HG03280 (cell line): Measurements from ENCODE around the gene LRRC28.

ENCODE experiments used
- ATAC-seq: cut with Tn5 transposase; IDR thresholded peaks from one replicate; pipeline ENCODE4 v1.9.1; 2021; ENCODE audit warnings: mild to moderate bottlenecking, moderate library complexity; ENCODE audit not compliant: unreplicated experiment

LRRC28 gene

GRCh38 chr15:99433757-99434450, 182.6 kb downstream of the LRRC28 start:
- ATAC-seq, result no peak

DNA sequence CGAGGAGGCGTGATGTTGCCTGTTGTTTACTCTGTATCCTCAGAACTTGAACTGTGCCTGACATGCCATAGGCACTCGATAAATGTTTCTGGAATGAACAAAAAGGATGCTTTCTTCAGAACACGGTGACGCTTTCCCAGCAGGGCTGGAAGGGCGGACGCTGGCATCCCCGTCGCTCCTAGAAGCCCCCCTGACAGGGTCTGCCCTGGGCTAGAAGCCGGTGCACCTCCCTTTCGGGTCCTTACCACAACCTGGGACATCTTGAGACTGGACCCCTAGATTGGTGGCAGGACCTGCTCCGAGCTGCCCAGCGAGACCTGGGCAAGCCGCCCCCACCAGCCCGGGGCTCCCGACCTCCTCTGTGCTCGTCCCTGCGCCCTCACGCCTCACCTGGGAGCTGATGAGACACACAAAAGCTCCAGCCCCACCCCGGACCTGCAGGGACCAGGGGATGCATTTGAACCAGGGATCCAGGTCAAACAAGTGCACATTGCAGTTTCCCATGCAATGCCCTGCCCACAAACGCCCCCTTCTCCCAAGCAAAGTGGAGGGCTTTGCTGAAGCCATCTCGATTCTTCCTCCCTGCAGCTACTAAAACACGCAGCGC, 183.3 kb downstream of the LRRC28 start:
- ATAC-seq, result no peak

DNA sequence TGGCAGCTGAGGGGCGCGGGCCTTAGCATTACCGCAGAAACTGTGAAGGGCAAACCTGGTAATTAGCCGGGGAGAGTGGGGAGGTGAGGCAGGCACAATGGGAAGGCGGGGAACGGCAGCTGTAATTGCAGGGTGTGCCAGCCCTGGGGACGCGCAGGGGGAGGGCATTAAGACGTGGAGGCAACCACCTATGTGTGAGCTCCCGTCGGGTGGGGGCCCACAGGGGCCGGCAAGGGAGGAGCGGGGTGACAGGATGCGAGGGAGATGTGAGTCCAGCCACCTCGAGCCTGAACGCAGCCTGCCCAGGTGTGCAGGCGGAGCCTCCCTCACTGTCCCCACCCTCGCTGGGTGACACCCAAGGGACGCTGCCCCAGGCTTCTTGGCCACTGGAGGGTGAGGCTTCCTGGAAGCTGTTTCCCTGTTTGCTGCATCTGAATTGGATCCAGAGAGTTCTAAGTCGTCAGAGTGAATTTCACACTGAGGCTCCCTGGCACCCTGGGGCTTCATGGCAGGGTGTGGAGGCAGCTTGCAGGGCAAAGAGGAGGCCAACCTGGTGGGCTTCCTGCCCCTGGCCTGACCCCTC, 183.9 kb downstream of the LRRC28 start:
- ATAC-seq, result no peak

- ATAC-seq, result no peak
Observed at GRCh38 chr15:99435877-99436541, 184.7 kb downstream of the LRRC28 start.

DNA sequence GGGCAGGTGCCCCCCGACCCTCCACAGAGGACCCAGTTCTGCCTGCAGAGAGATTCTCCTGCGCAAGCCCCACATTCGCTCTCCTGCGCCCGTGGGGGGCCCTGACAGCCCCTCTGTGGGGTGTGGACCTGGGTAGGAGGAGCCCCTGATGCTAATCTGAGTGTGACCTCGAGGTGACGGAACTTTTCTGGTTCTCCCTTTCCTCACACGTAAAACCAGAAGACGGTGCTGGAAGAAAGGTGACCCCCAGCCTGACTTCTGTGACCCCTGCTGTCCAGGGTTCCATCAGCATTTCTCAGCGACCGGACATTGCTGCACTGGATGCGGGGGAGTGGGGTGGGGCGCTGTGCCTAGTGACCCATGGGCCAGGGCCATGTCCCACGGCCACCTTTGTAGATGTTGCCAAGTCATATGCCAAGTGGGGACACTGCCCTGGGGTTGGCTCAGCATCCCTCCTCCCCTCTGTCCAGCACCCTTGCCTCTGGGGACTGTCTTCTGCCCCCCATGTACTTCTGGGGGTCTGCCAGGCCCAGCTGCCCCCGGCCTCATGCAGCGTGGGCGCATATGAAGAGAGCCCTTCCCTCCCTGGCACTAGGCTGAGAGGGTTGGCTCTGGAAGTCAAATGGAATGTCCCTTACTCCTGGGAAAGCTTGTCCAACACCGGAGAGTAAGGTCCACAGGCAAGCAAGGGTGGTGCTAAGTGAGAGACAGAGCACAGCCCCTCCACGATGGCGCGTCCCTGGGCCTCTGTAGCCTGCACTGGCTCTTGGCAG, 185.4 kb downstream of the LRRC28 start:
- no peak for ATAC-seq

- no peak for ATAC-seq
Observed at GRCh38 chr15:99437315-99438223, 186.3 kb downstream of the LRRC28 start.

- ATAC-seq, result no peak
Observed at GRCh38 chr15:99438224-99438585, 186.9 kb downstream of the LRRC28 start.

DNA sequence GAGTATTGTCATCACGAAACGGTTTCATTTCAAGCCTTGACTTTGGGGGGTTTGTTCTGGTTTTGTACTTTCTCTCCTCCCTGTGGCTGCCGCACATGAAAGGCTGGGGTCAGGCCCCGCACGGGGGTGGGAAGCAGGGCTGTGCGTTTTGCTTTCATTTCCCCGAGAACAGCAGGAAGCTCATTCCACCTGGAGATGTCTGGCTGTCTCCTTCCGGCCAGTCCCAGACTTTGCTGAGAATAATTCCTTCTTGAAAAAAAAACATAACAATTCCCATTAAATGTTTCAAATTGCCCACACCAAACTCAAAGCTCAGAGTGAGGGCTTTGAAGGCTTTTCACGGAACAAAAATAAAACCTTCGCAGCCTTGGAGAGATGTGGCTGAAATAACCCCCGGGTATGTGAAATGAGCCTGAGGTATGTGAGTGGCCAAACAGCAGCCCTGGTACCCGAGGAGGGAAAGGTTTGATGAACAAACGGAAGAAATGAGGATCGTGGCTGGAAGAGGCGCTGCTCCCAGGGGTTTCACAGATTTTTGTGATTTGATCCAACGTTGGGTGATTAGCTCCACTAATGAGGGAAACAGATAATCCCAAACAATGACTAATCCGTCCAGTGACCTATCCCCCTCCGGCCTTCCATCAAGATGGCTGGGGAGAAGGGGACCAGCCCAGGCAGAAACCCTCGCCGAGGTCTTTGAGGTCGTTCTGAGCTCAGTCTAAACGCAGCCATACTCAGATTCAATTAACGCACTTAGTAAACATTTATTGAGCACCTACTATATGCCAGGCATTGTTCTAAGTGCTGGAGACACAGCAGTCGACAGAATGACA, 187.6 kb downstream of the LRRC28 start:
- no peak for ATAC-seq

GRCh38 chr15:99439524-99439835, 188.2 kb downstream of the LRRC28 start:
- no peak for ATAC-seq

- ATAC-seq, result no peak
Observed at GRCh38 chr15:99440029-99440428, 188.7 kb downstream of the LRRC28 start.
